ENCODE data around the gene GPR87. TPM values are rescaled to one million over a fixed set of nuclear protein-coding genes. Genes with fewer than 3 reads are reported as not detected.

Gene GPR87
- total RNA-seq, 1 donor from 2014 or later = 15.5 TPM

GRCh38 chr3:151256749-151257148, 59.9 kb downstream of the GPR87 start:
- Histone ChIP-seq H3K27me3 (ENCODE audit: insufficient read depth, low read length) (no peaks in the 10 kb centered on the region), H3K4me2 (ENCODE audit: low read length) (no peak overlapping the region), H3K9me3 (ENCODE audit: insufficient read depth, low read depth, low read length) (no peaks in the 10 kb centered on the region), H4K20me1 (ENCODE audit: insufficient read depth, low read length) (no peaks in the 10 kb centered on the region), H3K27ac (ENCODE audit: low read depth, low read length) (no peak overlapping the region), H3K4me3 (ENCODE audit: insufficient read depth, low read depth, low read length) (no peak overlapping the region), H2AFZ (ENCODE audit: low read depth, low read length) (no peak overlapping the region), H3K36me3 (ENCODE audit: insufficient read depth, low read length) (no peaks in the 10 kb centered on the region), H3K9ac (ENCODE audit: low read length) (no peak overlapping the region), H3K4me1 (ENCODE audit: insufficient read depth, low read length) (no peaks in the 10 kb centered on the region), H3K79me2 (ENCODE audit: insufficient read depth, low read length) (no peaks in the 10 kb centered on the region)
- no peak for DNase-seq (ENCODE audit: low read depth)
- peaks cover 1% of the 10 kb centered on the region for H3K36me3 Mint-ChIP-seq (ENCODE audit: low read depth, unreplicated experiment)
- TF ChIP-seq, protein P1, sequence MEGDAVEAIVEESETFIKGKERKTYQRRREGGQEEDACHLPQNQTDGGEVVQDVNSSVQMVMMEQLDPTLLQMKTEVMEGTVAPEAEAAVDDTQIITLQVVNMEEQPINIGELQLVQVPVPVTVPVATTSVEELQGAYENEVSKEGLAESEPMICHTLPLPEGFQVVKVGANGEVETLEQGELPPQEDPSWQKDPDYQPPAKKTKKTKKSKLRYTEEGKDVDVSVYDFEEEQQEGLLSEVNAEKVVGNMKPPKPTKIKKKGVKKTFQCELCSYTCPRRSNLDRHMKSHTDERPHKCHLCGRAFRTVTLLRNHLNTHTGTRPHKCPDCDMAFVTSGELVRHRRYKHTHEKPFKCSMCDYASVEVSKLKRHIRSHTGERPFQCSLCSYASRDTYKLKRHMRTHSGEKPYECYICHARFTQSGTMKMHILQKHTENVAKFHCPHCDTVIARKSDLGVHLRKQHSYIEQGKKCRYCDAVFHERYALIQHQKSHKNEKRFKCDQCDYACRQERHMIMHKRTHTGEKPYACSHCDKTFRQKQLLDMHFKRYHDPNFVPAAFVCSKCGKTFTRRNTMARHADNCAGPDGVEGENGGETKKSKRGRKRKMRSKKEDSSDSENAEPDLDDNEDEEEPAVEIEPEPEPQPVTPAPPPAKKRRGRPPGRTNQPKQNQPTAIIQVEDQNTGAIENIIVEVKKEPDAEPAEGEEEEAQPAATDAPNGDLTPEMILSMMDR (IDR thresholded peaks at IDR 0.05; ENCODE audit: insufficient read depth, low read depth, low read length) = no peak
- TF ChIP-seq EZH2 (IDR thresholded peaks at IDR 0.05; ENCODE audit: insufficient read depth, low read length) = no peak
- no peak for FAIRE-seq
- no peaks in the 10 kb centered on the region for H3K27me3 Mint-ChIP-seq (ENCODE audit: low read depth, unreplicated experiment)
- H3K9me3 Mint-ChIP-seq (ENCODE audit: unreplicated experiment) = no peaks in the 10 kb centered on the region
- H3K4me1 Mint-ChIP-seq (ENCODE audit: low read depth, unreplicated experiment) = peaks cover 3% of the 10 kb centered on the region
- no peak overlapping the region for H3K27ac Mint-ChIP-seq (ENCODE audit: unreplicated experiment)
- no peak overlapping the region for H3K4me3 Mint-ChIP-seq (ENCODE audit: unreplicated experiment)

DNA sequence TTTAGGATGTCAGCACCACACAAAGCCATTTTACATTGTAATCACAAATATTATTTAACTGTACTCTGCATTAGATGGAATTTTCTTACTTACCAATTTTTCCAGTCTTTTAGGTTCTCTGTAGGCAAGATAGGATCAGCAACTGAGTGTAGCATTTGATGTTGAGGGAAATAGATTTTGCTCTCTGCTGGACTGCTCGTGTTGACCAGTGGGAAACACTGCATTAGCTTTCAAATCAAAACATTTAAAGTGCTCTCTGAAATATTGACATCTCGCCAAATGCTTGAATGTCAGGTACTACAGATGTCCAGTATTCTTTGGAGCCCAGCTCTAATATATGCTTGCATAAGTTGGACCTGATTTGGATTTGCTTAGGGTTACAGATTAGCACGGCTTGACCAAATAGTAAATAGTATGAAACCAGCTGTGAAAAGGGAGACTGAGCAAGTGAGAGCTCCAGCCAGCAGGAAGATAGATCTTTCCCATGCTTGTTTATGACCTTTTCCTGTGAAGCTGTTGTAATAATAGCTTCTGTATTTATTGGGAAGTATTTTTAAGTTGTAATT, 67.8 kb downstream of the GPR87 start:
- Mint-ChIP-seq H3K9me3 (ENCODE audit: unreplicated experiment) (peaks cover 2% of the 10 kb centered on the region), H3K36me3 (ENCODE audit: low read depth, unreplicated experiment) (no peaks in the 10 kb centered on the region)

More for the DNA sequence above, 67.8 kb downstream of the GPR87 start:
- FAIRE-seq (no peak), DNase-seq (ENCODE audit: low read depth) (no peak)
- Mint-ChIP-seq H3K4me3 (ENCODE audit: unreplicated experiment) (no peak overlapping the region), H3K27me3 (ENCODE audit: low read depth, unreplicated experiment) (no peaks in the 10 kb centered on the region), H3K27ac (ENCODE audit: unreplicated experiment) (no peak overlapping the region), H3K4me1 (ENCODE audit: low read depth, unreplicated experiment) (no peaks in the 10 kb centered on the region)
- Histone ChIP-seq H2AFZ (ENCODE audit: low read depth, low read length) (no peak overlapping the region), H3K9me3 (ENCODE audit: insufficient read depth, low read depth, low read length) (no peaks in the 10 kb centered on the region), H3K27ac (ENCODE audit: low read depth, low read length) (no peak overlapping the region), H3K27me3 (ENCODE audit: insufficient read depth, low read length) (no peaks in the 10 kb centered on the region), H3K79me2 (ENCODE audit: insufficient read depth, low read length) (no peaks in the 10 kb centered on the region), H3K36me3 (ENCODE audit: insufficient read depth, low read length) (no peaks in the 10 kb centered on the region), H3K4me3 (ENCODE audit: insufficient read depth, low read depth, low read length) (no peak overlapping the region), H3K4me2 (ENCODE audit: low read length) (no peak overlapping the region), H4K20me1 (ENCODE audit: insufficient read depth, low read length) (no peaks in the 10 kb centered on the region), H3K9ac (ENCODE audit: low read length) (no peak overlapping the region), H3K4me1 (ENCODE audit: insufficient read depth, low read length) (no peaks in the 10 kb centered on the region)
- no peak for TF ChIP-seq EZH2 (IDR thresholded peaks at IDR 0.05; ENCODE audit: insufficient read depth, low read length)
- TF ChIP-seq, protein P1 (IDR thresholded peaks at IDR 0.05; ENCODE audit: insufficient read depth, low read depth, low read length) = no peak

Other genes with a start within 250 kb of the GPR87 start
- gene MED12L, start 231.2 kb downstream of the GPR87 start, total RNA-seq = 5.0 and 8.2 TPM in 2 replicates
- gene GPR171, start 113.6 kb downstream of the GPR87 start, total RNA-seq = not detected in 2 replicates
- 0.11 TPM in 1 of 2 replicates, not detected in the other for gene P2RY14, start 38.3 kb downstream of the GPR87 start, total RNA-seq
- gene P2RY13, start 12.7 kb upstream of the GPR87 start, total RNA-seq = not detected in 2 replicates
- not detected in 2 replicates for gene P2RY12, start 67.9 kb upstream of the GPR87 start, total RNA-seq
- gene IGSF10, start 144.2 kb upstream of the GPR87 start, total RNA-seq = 0.43 and 0.84 TPM in 2 replicates

Measured in astrocyte (in vitro differentiated cells and primary cell).